Brain pericyte (primary cell): ENCODE measurements around the gene GDAP1L1.
"Not testable (repeated sequence)": the region's sequence is repeated elsewhere in the genome, so short reads cannot be mapped to it uniquely, and the experiment has no call there.

ENCODE experiments used
- DNase-seq: peaks from one replicate; pipeline ENCODE4 v3.0.0-alpha.2; 2012; ENCODE audit warnings: low read depth, low spot score

The GDAP1L1 gene

DNA sequence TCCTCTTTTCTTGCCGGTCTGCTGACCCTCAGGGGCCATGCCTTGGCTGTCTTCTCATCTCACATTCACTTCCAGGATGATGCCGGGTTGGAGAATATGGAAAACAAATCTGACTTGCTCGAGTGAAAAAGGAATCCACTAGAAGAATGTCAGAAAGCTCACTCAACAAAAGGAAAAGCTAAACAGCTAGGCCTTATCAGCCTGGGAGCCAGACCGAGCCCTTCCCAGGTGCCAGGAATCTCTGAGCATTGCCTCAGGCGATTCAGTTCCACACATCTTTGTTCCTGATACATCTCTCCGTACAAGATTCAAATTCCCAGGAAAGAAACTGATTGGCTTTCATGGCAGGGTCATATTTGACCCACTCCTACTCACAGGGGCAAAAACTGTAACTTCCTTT is 27.3 kb upstream of the GDAP1L1 start:
- no peak for DNase-seq

DNA sequence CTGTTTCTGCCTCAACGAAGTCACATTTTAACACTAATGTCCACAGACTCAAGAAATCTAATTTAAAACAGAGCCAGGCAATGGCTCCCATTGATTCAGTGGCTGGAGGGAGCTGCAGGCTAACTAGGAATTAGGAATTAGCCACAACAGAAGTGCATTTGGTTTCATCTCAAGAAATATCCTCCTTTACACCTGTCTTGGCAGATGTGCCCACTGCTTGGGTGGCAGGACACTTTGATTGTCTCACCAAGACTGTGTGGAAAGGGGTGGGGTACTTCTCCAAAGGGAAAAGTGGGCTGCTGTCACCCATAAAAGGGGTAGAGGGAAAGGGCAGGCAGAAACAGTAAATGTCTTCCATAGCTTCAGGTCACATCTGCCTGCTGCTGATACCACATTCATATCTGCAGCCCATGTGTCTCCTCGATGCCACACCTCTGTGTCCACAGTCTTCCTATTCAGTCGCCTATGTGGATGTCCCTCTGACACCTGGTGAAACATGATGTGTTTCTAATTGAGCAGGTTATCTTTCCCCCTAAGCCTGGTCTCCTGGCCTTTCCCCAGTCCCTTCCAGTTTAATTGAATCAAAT is 25.6 kb upstream of the GDAP1L1 start:
- no peak for DNase-seq

DNA sequence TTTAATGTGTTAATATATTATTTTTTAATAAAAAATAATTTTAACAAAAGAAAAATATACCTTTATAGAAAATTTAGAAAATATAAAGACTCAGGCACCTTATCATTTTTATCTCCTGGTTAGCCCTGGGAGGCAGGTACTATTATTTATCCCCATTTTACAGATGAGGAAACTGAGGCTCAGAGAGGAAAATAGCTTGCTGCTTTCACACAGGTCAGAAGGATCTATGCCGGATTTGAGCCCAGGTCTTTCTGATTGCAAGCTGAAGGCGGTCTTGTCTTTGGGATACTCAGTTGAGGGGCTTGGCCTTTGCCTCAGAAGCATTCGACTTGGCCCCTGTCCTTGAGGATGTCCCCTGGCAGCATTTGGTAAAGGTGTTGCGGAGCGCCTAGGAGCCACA is 25.1 kb upstream of the GDAP1L1 start:
- DNase-seq: no peak

DNA sequence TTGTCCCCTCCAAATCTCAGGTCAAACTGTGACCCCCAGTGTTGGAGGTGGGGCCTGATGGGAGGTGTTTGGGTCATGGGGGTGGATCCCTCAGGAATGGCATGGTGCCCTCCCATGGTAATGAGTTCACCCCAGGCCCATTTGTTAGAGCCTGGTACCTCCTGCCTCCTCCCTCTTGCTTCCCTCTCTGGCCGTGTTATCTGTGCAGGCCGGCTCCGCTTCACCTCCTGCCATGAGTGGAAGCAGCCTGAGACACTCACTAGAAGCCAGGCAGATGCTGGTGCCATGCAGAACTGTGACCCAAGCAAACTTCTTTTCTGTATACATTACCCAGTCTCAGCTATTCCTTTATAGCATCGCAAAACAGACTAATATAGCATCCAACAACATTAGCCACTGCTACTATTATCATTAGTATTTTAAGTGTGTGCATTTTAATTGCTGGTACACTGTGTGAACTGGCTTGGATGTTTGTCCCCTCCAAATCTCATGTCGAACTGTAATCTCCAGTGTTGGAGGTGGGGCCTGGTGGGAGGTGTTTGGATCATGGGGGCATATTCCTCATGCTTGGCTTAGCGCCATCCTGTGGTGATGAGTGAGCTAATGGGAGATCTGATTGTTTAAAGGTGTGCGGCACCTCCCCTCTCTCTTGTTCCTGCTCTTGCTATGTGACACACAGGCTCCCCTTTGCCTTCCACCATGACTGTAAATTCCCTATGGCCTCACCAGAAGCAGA is 24.3 kb upstream of the GDAP1L1 start:
- DNase-seq: no peak

DNA sequence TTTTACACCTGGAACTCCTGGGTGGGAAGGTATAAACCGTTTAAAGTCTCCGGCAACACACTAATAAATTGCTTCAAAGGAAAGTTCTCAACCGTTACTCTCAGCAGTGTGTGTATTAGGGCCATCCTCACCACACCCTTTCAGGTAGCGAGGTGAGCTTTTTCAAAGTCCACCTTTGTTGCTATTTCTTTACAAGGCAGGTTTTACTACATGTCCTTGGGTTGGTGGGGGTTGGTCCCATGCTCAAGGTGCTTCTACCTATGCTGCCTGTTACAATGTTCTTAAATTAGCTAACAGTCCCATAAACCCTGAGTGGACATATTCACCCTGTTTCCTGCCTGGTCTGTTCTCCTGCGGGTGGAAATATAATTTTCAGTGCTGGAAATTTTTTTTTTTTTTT is 23.4 kb upstream of the GDAP1L1 start:
- DNase-seq: no peak

DNA sequence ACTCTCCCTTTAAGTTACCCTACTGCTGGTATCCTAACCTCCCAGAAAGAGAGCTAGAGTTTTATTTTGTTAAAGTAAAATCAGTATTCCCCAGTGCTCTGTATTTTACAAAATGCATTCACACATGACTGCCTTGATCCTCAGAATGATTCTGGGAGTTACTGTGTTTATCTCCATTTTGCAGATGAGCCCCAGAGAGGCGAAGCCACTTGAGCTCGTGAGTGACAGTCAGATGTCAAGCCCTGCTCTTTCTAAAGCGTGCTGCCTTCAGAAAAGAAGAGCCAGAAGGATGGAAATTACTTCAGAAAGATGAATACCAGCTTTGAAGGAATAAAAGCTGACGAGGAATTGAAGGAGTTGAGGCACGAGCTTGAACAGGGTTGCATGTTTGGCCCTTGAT is 22.5 kb upstream of the GDAP1L1 start:
- DNase-seq: no peak

DNA sequence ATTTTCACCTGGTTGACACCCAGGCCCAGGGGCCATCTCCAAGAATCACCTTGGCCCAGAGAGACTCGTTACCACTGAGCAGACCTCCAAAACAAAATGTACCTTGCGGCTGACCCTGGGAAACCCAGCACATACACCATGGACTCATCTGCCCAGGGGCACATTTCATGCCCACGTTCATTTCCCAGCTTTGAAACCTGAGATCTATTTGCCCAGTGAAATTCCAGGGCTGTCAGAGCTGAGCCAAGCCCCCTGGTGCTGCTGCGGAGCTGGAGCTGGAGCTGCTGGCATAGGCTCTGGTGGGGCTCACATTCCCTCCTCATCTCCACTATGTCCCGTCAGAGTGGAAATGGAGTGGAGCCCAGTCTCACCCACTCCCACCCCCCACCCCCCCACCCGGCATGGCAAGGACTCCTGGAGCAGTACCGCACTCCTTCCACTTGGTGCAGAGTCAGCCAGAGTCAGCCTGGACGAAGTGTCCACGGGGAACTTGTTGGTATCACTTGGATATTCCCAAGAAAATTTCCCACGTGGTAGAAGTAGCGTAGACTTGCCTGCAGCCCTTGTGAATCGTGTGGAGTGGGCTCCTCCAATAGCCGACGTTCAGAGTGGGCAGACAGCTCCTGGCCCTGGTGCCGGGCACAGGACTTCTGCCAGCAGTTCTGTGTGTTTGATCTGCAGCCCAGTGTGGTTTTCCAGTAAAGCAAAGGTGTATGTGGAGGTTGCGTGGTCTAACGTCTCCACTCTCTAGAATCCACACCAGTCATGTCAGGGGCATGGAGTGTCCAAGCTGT is 18.4 kb upstream of the GDAP1L1 start:
- DNase-seq: no peak

DNA sequence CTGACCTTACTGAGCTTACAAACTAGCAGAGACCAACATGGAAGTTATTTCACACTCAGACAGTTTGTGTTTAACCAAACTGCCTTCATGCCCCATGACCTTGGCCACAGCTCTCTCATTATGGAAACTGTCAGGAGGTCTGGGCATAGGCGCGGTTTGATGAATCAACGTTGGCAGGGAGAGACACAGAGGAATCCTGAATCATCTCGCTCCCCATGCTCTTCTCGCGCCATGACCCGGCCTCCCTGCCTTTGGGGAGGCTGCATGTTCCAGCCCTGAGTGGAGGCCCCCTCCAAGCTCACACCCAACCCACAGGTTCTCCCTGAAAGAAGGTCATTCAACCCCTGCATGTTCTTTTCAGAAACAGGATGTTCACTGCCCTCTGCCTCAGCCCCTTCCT is 15.9 kb upstream of the GDAP1L1 start:
- no peak for DNase-seq

DNA sequence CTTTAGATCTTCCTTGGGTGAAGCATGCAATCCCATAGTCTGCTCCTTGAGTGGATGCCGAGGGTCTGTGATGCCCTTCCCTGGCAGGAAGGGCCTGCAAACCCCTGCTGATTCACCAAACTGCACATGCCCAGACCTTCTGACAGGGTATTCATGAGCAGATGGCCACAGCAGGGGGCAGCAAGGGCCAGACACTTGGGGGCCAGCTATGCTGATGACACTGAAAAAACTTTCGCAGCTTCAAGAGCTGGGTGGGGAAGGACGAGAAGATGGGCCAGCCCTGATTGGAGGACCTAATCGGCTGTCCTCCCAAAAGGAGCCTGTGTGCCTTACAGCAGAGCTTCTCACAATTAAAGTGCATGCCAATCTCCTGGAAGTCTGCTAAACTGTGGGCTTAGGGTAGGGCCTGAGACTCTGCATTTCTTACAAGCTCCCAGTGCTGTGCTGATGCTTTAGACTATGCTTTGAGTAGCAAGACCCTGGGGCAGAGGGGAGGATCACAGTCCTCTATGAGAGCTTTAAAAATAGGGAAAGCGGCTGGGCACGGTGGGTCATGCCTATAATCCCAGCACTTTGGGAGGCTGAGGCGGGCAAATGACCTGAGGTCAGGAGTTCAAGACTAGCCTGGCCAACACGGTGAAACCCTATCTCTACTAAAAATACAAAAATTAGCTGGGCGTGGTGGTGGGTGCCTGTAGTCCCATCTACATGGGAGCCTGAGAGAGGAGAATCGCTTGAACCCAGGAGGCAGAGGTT is 15.2 kb upstream of the GDAP1L1 start:
- DNase-seq: no peak

DNA sequence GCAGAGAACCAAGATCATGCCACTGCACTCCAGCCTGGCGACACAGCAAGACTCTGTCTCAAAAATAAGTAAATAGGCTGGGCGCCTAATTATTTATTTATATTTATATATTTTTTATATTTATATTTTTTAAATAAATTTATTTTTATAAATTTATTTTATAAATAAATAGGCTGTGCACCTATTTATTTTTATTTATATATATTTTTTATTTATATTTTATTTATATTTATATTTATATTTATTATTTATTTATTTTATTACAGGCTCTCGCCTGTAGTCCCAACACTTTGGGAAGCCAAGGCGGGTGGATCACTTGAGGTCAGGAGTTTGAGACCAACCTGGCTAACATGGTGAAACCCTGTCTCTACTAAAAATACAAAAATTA is 14.6 kb upstream of the GDAP1L1 start:
- DNase-seq: not testable (repeated sequence)

DNA sequence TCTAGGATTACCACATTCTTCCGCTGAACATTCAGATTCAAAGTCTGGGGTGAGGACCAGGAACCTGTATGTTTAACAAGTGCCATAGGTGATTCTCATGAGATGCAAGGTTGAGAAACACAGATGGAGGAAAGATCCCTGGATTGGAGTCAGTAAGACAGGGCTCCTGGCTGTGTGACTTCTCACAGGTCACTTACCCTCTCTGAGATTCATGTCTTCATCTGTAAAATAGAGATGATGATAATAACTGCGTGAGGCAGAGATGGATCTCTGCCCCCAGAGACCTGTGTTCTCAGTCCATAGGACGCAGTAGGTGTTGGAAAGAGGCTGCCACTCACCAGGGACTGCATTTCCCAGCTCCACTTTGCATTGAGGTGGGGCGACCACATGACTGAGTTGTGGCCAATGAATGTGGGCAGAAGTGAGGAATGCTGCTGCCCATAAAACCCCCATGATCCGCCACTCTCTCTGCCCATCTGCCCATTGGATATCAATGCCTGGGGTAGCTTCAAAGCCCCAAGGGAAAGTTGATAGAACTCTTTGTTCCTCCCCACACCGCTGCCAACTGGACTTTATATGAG is 13.6 kb upstream of the GDAP1L1 start:
- no peak for DNase-seq

DNA sequence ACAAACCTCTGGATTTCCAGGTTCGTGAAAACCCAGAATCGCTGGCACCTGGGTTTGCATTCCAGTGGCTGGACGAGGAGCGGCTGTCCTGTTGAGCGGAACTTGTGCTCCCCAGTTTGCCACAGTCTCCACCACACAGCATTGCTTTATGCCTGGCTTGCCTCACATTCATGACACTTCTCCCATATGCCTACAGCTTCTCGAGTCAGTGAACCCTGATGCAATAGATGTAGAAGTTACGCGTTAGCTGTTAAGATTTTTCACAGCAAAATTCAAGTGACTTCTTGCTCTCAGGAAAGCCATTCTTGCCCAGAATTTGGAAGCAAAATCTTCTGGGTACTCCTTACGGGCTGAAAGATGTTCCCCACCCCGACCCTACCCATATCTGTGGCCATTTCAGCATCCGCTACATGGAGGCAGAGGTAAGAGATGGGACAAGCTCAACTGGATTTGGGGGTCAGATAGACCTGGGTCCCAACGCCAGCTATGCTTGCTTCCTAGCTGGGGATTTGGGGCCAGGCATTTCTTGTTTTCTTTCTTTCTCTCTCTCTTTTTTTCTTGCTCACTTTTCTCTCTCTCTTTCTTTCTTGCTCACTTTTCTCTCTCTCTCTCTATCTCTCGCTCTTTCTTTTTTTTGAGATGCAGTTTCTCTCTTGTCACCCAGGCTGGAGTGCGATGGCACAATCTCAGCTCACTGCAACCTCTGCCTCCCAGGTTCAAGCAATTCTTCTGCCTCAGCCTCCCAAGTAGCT is 12.4 kb upstream of the GDAP1L1 start:
- DNase-seq: no peak

DNA sequence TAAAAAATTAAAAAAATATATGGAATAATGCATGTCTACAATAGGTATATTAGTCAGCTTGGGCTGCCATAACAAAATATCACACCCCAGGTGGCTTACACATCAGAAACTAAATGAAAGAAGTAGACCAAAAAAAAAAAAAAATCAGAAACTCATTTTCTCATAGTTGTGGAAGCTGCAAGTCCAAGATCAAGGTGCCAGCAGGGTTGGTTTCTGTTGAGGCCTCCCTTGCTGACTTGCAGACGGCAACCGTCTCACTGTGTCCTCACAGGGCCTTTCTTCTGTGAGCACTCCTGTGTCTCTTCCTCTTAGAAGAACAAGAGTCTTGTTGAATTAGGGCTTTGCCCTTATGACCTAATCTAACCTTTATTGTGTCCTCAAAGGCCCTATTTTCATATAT is 11.4 kb upstream of the GDAP1L1 start:
- DNase-seq: no peak

DNA sequence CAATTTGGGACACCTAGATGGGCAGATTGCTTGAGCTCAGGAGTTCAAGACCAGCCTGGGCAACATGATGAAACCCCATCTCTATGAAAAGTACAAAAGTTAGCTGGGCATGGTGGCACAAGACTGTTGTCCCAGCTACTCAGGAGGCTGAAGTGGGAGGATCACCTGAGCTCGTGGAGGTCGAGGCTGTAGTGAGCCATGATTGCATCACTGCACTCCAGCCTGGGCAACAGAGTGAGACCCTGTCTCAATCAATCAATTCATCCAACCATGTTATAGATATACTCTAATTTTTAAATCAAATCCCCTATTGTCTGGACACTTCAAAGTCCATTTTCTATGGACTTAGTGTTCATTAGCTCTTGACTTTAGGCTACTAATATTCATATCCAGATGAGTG is 10.3 kb upstream of the GDAP1L1 start:
- DNase-seq: not testable (repeated sequence)

DNA sequence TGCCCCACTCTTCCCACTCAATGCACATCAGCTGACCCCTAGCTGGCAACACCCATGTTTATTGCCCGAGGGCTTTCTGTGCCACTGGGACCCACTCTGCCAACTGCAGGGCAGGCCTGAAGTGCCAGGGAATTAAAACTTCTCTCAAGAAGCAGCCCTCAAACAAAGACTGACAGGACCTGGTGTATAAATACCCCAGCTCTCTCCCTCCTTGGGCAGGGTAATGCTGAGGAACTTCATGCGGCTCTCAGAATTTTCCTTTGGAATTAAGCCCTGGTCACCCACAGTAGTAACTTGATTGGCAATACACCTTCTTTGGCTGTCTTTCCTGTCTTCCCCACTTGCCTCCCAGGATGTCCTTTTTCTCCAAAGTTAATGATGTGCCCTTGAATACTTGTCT is 5.3 kb upstream of the GDAP1L1 start:
- DNase-seq: no peak

DNA sequence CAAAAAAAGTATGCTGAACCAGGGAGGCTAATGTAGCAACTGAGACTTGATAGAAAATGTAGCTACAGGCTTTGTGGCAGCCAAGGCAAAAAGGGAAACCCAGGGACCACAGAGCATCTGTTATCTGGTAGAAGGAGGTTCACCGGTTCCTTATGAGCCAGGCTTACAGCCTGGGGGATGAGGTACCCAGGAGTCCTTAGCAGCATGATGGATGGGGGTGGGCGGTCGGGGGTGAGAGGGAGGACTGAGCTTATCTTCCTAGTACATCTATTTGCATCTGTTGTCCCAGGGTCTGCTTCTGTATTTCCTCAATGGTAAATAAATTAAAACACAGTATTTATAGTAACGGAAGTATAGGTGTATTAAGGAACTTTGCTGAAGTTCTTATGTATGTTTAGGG is 1.1 kb upstream of the GDAP1L1 start:
- DNase-seq: no peak

DNA sequence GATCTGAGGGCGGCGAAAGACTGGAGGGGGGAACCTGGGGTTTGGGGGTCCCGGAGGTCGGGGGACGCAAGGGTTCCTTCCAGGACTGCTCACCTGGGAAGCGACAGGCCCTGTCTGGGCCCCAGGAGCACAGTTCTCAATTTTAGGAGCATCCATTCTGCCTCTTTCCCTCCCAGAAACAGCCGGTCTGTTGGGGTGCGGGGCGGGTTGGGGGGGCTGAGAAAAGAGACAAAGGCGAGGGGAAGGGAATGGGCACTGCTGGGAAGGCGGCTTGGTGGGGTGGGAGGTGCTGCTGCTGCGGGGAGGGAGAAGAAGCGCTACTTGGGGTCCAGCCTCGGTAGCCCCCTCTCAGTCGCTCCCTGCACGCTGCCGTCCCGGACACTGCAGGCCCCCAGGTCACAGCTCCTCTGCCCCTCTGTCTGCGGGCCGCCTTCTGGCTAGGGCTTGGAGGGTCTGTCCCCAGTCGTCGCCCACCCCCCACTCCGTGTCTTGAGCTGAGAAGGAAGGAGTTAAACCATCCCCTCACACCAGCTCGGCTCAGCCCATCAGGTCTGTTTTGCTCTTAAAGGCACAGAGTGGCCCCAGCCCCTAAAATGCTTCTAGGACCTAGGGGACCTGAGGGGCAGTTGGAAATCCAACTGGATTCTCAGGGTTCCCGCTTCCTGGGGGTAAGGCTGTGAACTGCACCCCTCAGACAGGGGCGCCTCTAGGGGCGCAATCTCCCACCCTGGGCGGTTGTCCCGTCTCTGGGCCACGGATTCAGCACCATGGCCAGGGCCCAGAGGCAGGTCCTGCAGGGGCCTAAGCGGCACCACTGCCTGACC is 690 bp downstream of the GDAP1L1 start:
- no peak for DNase-seq

DNA sequence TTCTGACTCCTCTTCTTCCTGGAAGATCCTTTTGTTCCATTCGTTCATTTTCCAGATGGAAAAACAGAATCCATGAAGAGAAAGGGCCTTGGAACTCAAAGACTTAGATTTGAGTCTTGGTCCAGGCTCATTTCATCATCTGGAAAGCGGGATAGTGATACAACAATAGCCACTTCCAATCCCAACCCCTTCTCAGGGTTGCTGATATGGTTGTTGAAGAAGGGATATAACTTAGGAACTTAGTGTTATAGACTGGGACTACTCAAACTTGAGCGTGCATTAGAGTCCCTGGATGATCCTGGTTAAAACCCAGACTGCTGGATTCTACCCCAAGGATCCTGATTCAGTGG is 1.3 kb downstream of the GDAP1L1 start:
- DNase-seq: no peak

DNA sequence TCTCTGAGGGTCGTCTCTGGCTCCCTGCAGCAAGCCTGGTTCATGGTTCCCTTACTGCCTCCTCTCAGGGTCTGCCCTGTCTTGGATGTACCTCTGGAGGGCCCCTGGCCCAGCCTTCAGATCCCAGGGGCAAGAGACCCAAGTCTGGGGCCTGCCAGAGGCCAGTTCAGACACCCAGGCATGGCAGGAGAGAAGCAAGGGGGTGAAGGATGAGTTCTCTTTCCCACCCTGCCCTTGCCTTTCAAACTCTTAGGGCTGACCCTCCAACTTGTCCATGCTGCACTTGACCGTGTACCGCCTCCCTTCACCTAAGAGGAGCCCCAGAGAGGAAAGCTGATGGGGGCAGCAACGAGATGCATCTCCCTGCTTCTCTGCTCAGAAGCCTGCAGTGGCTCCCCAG is 4.2 kb downstream of the GDAP1L1 start:
- no peak for DNase-seq

DNA sequence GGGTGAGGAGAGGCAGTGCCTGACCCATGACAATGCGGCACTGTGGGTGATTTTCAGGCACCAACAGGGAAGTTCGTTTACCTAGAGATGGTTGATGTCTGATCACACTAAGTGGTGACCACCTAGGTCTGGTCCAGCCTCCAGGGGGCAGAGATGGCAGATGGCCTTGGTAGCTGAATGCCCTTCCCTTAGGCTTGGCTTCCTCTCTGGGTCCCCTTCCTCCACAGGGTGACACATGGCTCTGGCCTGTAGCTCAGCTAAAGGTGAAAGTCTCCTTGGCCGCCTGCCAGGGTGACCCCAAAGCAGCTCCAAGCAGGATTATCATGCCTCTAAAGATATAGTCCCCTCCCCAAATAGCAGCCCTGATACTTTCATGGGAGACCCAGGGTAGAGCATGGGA is 6.4 kb downstream of the GDAP1L1 start:
- DNase-seq: no peak
